ENCODE measurements around the gene CCDC6. TPM values are rescaled to one million over a fixed set of nuclear protein-coding genes. Genes with fewer than 3 reads are reported as not detected.
"Not testable (repeated sequence)": the region's sequence is repeated elsewhere in the genome, so short reads cannot be mapped to it uniquely, and the experiment has no call there.

Gene CCDC6
- total RNA-seq, 3 donors from 2014 or later (not counting 1 experiment from before 2014, with no cell fraction given) = 19.7 to 23.4 (median 20.8) TPM

GRCh38 chr10:59942556-59942955 lies 36.2 kb upstream of the CCDC6 start:
- Histone ChIP-seq H3K4me3 (ENCODE audit: low read length) (no peak overlapping the region), H3K9me3 (ENCODE audit: control insufficient read depth, insufficient read depth, low read length) (no peaks in the 10 kb centered on the region), H3K4me1 (ENCODE audit: control insufficient read depth, insufficient read depth, low read length) (no peaks in the 10 kb centered on the region), H3K36me3 (ENCODE audit: control insufficient read depth, insufficient read depth, low read length) (no peaks in the 10 kb centered on the region), H3K27me3 (ENCODE audit: control insufficient read depth, insufficient read depth, low read length) (no peaks in the 10 kb centered on the region), H3K27ac (ENCODE audit: low read length) (no peak overlapping the region)
- no peaks in the 10 kb centered on the region for H3K36me3 Mint-ChIP-seq
- intact Hi-C loops (cut with micrococcal nuclease) = no loop called here
- DNase-seq = no peak
- WGBS (ENCODE audit: insufficient coverage) = 100% methylated on average over 3 of the region's 4 CpGs
- H3K27ac Mint-ChIP-seq = no peak overlapping the region
- H3K4me3 Mint-ChIP-seq = no peak overlapping the region
- ATAC-seq = no peak
- H3K9me3 Mint-ChIP-seq = no peaks in the 10 kb centered on the region
- TF ChIP-seq CTCF (IDR thresholded peaks at IDR 0.05) = no peak
- H3K4me1 Mint-ChIP-seq = no peaks in the 10 kb centered on the region
- peaks cover 14 to 17% of the 10 kb centered on the region in 2 donors for H3K27me3 Mint-ChIP-seq (ENCODE audit: low read depth in 2 of 2)

DNA sequence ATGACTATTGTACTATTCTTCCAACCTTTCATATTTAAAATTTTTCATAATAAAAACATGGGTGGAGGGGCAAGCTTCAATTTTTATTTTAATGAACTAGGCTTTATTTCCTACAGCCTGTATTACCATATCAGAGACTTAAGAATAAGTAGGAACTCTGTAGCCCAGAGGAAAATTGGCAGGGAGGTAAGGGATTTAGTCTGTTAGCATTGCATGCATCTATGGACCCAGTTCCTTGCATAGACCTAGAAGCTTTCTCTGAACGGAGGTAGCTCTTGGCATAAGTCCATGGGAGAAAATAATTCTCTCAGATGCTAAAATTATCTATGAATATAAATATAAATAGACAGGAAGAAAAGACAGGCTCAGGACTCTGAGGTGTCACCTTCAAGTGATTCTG lies 31.4 kb upstream of the CCDC6 start:
- Mint-ChIP-seq H3K27ac (no peak overlapping the region), H3K36me3 (no peaks in the 10 kb centered on the region), H3K4me3 (no peak overlapping the region), H3K27me3 (ENCODE audit: low read depth in 2 of 2) (peaks cover 2 to 13% of the 10 kb centered on the region in 2 donors), H3K9me3 (no peaks in the 10 kb centered on the region), H3K4me1 (no peaks in the 10 kb centered on the region)
- no peaks in the 10 kb centered on the region for H3K27me3 ChIP-seq (ENCODE audit: control insufficient read depth, insufficient read depth, low read length)
- no peak for TF ChIP-seq CTCF (IDR thresholded peaks at IDR 0.05)
- no peak overlapping the region for H3K4me3 ChIP-seq (ENCODE audit: low read length)
- no peaks in the 10 kb centered on the region for H3K9me3 ChIP-seq (ENCODE audit: control insufficient read depth, insufficient read depth, low read length)
- H3K36me3 ChIP-seq (ENCODE audit: control insufficient read depth, insufficient read depth, low read length) = no peaks in the 10 kb centered on the region
- no peak for ATAC-seq
- no peak for DNase-seq
- no peaks in the 10 kb centered on the region for H3K4me1 ChIP-seq (ENCODE audit: control insufficient read depth, insufficient read depth, low read length)
- intact Hi-C loops (cut with micrococcal nuclease) = no loop called here
- WGBS (ENCODE audit: insufficient coverage) = no CpG with 5 or more reads among the region's 1 CpG
- no peak overlapping the region for H3K27ac ChIP-seq (ENCODE audit: low read length)

- no peaks in the 10 kb centered on the region for H3K9me3 ChIP-seq (ENCODE audit: control insufficient read depth, insufficient read depth, low read length)
- WGBS (ENCODE audit: insufficient coverage) = 5% methylated on average over 2 of the region's 2 CpGs
- H3K9me3 Mint-ChIP-seq = no peaks in the 10 kb centered on the region
- no peak overlapping the region for H3K27ac ChIP-seq (ENCODE audit: low read length)
- H3K27me3 Mint-ChIP-seq (ENCODE audit: low read depth in 2 of 2) = peaks cover 2 to 16% of the 10 kb centered on the region in 2 donors
- DNase-seq (no peak), ATAC-seq (no peak)
- no peaks in the 10 kb centered on the region for H3K4me1 ChIP-seq (ENCODE audit: control insufficient read depth, insufficient read depth, low read length)
- no peak for TF ChIP-seq CTCF (IDR thresholded peaks at IDR 0.05)
- no peak overlapping the region for H3K4me3 Mint-ChIP-seq
- no peaks in the 10 kb centered on the region for H3K36me3 ChIP-seq (ENCODE audit: control insufficient read depth, insufficient read depth, low read length)
- no peaks in the 10 kb centered on the region for H3K27me3 ChIP-seq (ENCODE audit: control insufficient read depth, insufficient read depth, low read length)
- H3K4me1 Mint-ChIP-seq = no peaks in the 10 kb centered on the region
- H3K27ac Mint-ChIP-seq = no peak overlapping the region
- no peak overlapping the region for H3K4me3 ChIP-seq (ENCODE audit: low read length)
- intact Hi-C loops (cut with micrococcal nuclease) = no loop called here
- no peaks in the 10 kb centered on the region for H3K36me3 Mint-ChIP-seq
These were observed 28.3 kb upstream of the CCDC6 start for GRCh38 chr10:59934701-59935100.

DNA sequence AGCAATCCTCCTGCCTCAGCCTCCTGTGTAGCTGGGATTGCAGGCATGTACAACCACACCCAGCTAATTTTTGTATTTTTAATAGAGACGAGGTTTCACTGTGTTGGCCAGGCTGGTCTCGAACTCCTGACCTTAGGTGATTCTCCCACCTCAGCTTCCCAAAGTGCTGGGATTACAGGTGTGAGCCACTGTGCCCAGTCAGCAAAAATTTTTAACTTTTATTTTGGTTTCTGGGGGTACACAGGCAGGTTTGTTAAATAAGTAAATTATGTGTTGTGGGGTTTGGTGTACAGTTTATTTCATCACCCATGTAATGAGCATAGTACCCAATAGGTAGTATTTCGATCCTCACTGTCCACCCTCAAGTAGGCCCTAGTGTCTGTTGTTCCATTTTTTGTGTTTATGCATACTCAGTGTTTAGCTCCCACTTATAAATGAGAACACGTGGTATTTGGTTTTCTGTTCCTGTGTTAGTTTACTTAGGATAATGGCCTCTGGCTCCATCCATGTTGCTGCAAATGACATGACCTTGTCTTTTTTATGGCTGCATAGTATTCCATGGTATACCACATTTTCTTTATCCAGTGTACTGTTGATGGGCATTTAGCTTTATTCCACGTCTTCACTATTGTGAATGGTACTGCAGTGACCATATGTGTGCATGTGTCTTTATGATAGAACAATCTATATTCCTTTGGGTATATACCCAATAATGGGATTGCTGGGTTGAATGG lies 24.6 kb upstream of the CCDC6 start:
- 91% methylated on average over 5 of the region's 5 CpGs for WGBS (ENCODE audit: insufficient coverage)
- H3K27ac ChIP-seq (ENCODE audit: low read length); H3K36me3 ChIP-seq (ENCODE audit: control insufficient read depth, insufficient read depth, low read length); H3K4me3 ChIP-seq (ENCODE audit: low read length); DNase-seq; H3K9me3 Mint-ChIP-seq; H3K36me3 Mint-ChIP-seq; H3K27ac Mint-ChIP-seq; H3K4me1 Mint-ChIP-seq; intact Hi-C loops (cut with micrococcal nuclease); H3K27me3 ChIP-seq (ENCODE audit: control insufficient read depth, insufficient read depth, low read length); H3K9me3 ChIP-seq (ENCODE audit: control insufficient read depth, insufficient read depth, low read length); H3K4me1 ChIP-seq (ENCODE audit: control insufficient read depth, insufficient read depth, low read length); ATAC-seq; H3K4me3 Mint-ChIP-seq: not testable (repeated sequence)
- H3K27me3 Mint-ChIP-seq (ENCODE audit: low read depth in 2 of 2) = peaks cover 0 to 18% of the 10 kb centered on the region in 2 donors

Data from natural killer cell (primary cell).